ENCODE data around the gene ALK. TPM values are rescaled to one million over a fixed set of nuclear protein-coding genes. Genes with fewer than 3 reads are reported as not detected.

ALK gene
- total RNA-seq, 2 experiments from 2014 or later: not detected

GRCh38 chr2:29644949-29645348 lies 276.4 kb downstream of the ALK start:
- DNase-seq: no peak
- no peak for ATAC-seq (ENCODE audit: low read depth)
- Mint-ChIP-seq H3K4me3 (no peak overlapping the region), H3K9me3 (peaks cover 5% of the 10 kb centered on the region), H3K4me1 (no peaks in the 10 kb centered on the region), H3K27ac (no peak overlapping the region), H3K27me3 (peaks cover 4% of the 10 kb centered on the region), H3K36me3 (no peaks in the 10 kb centered on the region)
- POLR2A ChIA-PET: no interaction called here

GRCh38 chr2:29643196-29643595 lies 278.2 kb downstream of the ALK start:
- Mint-ChIP-seq H3K27ac (no peak overlapping the region), H3K4me1 (no peaks in the 10 kb centered on the region), H3K9me3 (no peaks in the 10 kb centered on the region), H3K4me3 (no peak overlapping the region), H3K27me3 (peaks cover 4% of the 10 kb centered on the region), H3K36me3 (no peaks in the 10 kb centered on the region)
- DNase-seq (no peak), ATAC-seq (ENCODE audit: low read depth) (no peak)
- POLR2A ChIA-PET: no interaction called here

GRCh38 chr2:29640360-29640759 lies 281.0 kb downstream of the ALK start:
- DNase-seq: no peak
- no peak overlapping the region for H3K27ac Mint-ChIP-seq
- no peaks in the 10 kb centered on the region for H3K4me1 Mint-ChIP-seq
- ATAC-seq (ENCODE audit: low read depth): no peak
- no peaks in the 10 kb centered on the region for H3K36me3 Mint-ChIP-seq
- peaks cover 4% of the 10 kb centered on the region for H3K27me3 Mint-ChIP-seq
- H3K9me3 Mint-ChIP-seq: no peaks in the 10 kb centered on the region
- POLR2A ChIA-PET: no interaction called here
- H3K4me3 Mint-ChIP-seq: no peak overlapping the region

GRCh38 chr2:29638641-29639040 lies 282.7 kb downstream of the ALK start:
- no peak overlapping the region for H3K27ac Mint-ChIP-seq
- H3K4me1 Mint-ChIP-seq: no peaks in the 10 kb centered on the region
- POLR2A ChIA-PET: no interaction called here
- ATAC-seq (ENCODE audit: low read depth) (no peak), DNase-seq (no peak)
- H3K36me3 Mint-ChIP-seq: no peaks in the 10 kb centered on the region
- H3K27me3 Mint-ChIP-seq: peaks cover 4% of the 10 kb centered on the region
- H3K9me3 Mint-ChIP-seq: no peaks in the 10 kb centered on the region
- H3K4me3 Mint-ChIP-seq: no peak overlapping the region

GRCh38 chr2:29634916-29635315 lies 286.5 kb downstream of the ALK start:
- Mint-ChIP-seq H3K36me3 (no peaks in the 10 kb centered on the region), H3K4me1 (no peaks in the 10 kb centered on the region), H3K27me3 (peaks cover 4% of the 10 kb centered on the region), H3K4me3 (no peak overlapping the region), H3K27ac (no peak overlapping the region), H3K9me3 (no peaks in the 10 kb centered on the region)
- no peak for ATAC-seq (ENCODE audit: low read depth)
- POLR2A ChIA-PET: no interaction called here
- no peak for DNase-seq

GRCh38 chr2:29632018-29632417 lies 289.4 kb downstream of the ALK start:
- DNase-seq (no peak), ATAC-seq (ENCODE audit: low read depth) (no peak)
- POLR2A ChIA-PET: no interaction called here
- H3K9me3 Mint-ChIP-seq: no peaks in the 10 kb centered on the region
- H3K36me3 Mint-ChIP-seq: no peaks in the 10 kb centered on the region
- peaks cover 8% of the 10 kb centered on the region for H3K27me3 Mint-ChIP-seq
- H3K4me1 Mint-ChIP-seq: no peaks in the 10 kb centered on the region
- H3K27ac Mint-ChIP-seq: no peak overlapping the region
- H3K4me3 Mint-ChIP-seq: no peak overlapping the region

GRCh38 chr2:29629495-29629894 lies 291.9 kb downstream of the ALK start:
- POLR2A ChIA-PET: no interaction called here
- H3K36me3 Mint-ChIP-seq: no peaks in the 10 kb centered on the region
- H3K27me3 Mint-ChIP-seq: peaks cover 11% of the 10 kb centered on the region
- H3K4me1 Mint-ChIP-seq: no peaks in the 10 kb centered on the region
- H3K4me3 Mint-ChIP-seq: no peak overlapping the region
- H3K27ac Mint-ChIP-seq: no peak overlapping the region
- ATAC-seq (ENCODE audit: low read depth) (no peak), DNase-seq (no peak)
- no peaks in the 10 kb centered on the region for H3K9me3 Mint-ChIP-seq

GRCh38 chr2:29628862-29629261 lies 292.5 kb downstream of the ALK start:
- ATAC-seq (ENCODE audit: low read depth) (no peak), DNase-seq (no peak)
- Mint-ChIP-seq H3K9me3 (no peaks in the 10 kb centered on the region), H3K36me3 (no peaks in the 10 kb centered on the region), H3K4me3 (no peak overlapping the region), H3K4me1 (no peaks in the 10 kb centered on the region), H3K27me3 (peaks cover 11% of the 10 kb centered on the region), H3K27ac (no peak overlapping the region)
- POLR2A ChIA-PET: no interaction called here

- POLR2A ChIA-PET: no interaction called here
- no peaks in the 10 kb centered on the region for H3K36me3 Mint-ChIP-seq
- peaks cover 11% of the 10 kb centered on the region for H3K27me3 Mint-ChIP-seq
- H3K9me3 Mint-ChIP-seq: no peaks in the 10 kb centered on the region
- no peaks in the 10 kb centered on the region for H3K4me1 Mint-ChIP-seq
- ATAC-seq (ENCODE audit: low read depth): no peak
- no peak overlapping the region for H3K4me3 Mint-ChIP-seq
- no peak for DNase-seq
- no peak overlapping the region for H3K27ac Mint-ChIP-seq
These were observed 293.2 kb downstream of the ALK start for GRCh38 chr2:29628108-29628745.

- Mint-ChIP-seq H3K4me1 (no peaks in the 10 kb centered on the region), H3K27ac (no peak overlapping the region), H3K9me3 (no peaks in the 10 kb centered on the region), H3K36me3 (no peaks in the 10 kb centered on the region), H3K4me3 (no peak overlapping the region), H3K27me3 (peaks cover 11% of the 10 kb centered on the region)
- POLR2A ChIA-PET: no interaction called here
- no peak for ATAC-seq (ENCODE audit: low read depth)
- no peak for DNase-seq
These were observed 294.1 kb downstream of the ALK start for GRCh38 chr2:29627279-29627711.

GRCh38 chr2:29620890-29621289 lies 300.5 kb downstream of the ALK start:
- DNase-seq (no peak), ATAC-seq (ENCODE audit: low read depth) (no peak)
- Mint-ChIP-seq H3K4me3 (no peak overlapping the region), H3K27ac (no peak overlapping the region), H3K27me3 (no peaks in the 10 kb centered on the region), H3K9me3 (no peaks in the 10 kb centered on the region), H3K36me3 (no peaks in the 10 kb centered on the region), H3K4me1 (no peaks in the 10 kb centered on the region)
- POLR2A ChIA-PET: no interaction called here

GRCh38 chr2:29619689-29620088 lies 301.7 kb downstream of the ALK start:
- H3K9me3 Mint-ChIP-seq: no peaks in the 10 kb centered on the region
- POLR2A ChIA-PET: no interaction called here

GRCh38 chr2:29618024-29618423 lies 303.4 kb downstream of the ALK start:
- Mint-ChIP-seq H3K4me1 (no peaks in the 10 kb centered on the region), H3K4me3 (no peak overlapping the region), H3K27ac (no peak overlapping the region), H3K36me3 (no peaks in the 10 kb centered on the region), H3K9me3 (no peaks in the 10 kb centered on the region), H3K27me3 (peaks cover 2% of the 10 kb centered on the region)
- POLR2A ChIA-PET: no interaction called here
- DNase-seq: no peak
- ATAC-seq (ENCODE audit: low read depth): no peak

More at GRCh38 chr2:29619689-29620088, 301.7 kb downstream of the ALK start:
- Mint-ChIP-seq H3K27ac (no peak overlapping the region), H3K4me1 (no peaks in the 10 kb centered on the region), H3K36me3 (no peaks in the 10 kb centered on the region), H3K4me3 (no peak overlapping the region), H3K27me3 (peaks cover under 1% of the 10 kb centered on the region)
- ATAC-seq (ENCODE audit: low read depth) (no peak), DNase-seq (no peak)

GRCh38 chr2:29617351-29617750 lies 304.0 kb downstream of the ALK start:
- ATAC-seq (ENCODE audit: low read depth): no peak
- Mint-ChIP-seq H3K27me3 (peaks cover 4% of the 10 kb centered on the region), H3K27ac (no peak overlapping the region), H3K36me3 (no peaks in the 10 kb centered on the region), H3K4me3 (no peak overlapping the region), H3K9me3 (no peaks in the 10 kb centered on the region), H3K4me1 (no peaks in the 10 kb centered on the region)
- POLR2A ChIA-PET: no interaction called here
- DNase-seq: no peak

GRCh38 chr2:29616569-29616968 lies 304.8 kb downstream of the ALK start:
- H3K4me1 Mint-ChIP-seq: no peaks in the 10 kb centered on the region
- ATAC-seq (ENCODE audit: low read depth): no peak
- H3K36me3 Mint-ChIP-seq: no peaks in the 10 kb centered on the region
- H3K27me3 Mint-ChIP-seq: peaks cover 8% of the 10 kb centered on the region
- POLR2A ChIA-PET: no interaction called here
- DNase-seq: no peak
- H3K27ac Mint-ChIP-seq: no peak overlapping the region
- H3K4me3 Mint-ChIP-seq: no peak overlapping the region
- no peaks in the 10 kb centered on the region for H3K9me3 Mint-ChIP-seq
